Gastrocnemius medialis (tissue), 4 donors: ENCODE measurements around the gene ALDOA. TPM values are rescaled to one million over a fixed set of nuclear protein-coding genes. Genes with fewer than 3 reads are reported as not detected.
A peak's percentile ranks its signal among the peaks of the same experiment; 100 is the strongest.

Experiments
- ATAC-seq, 2 donors: fragments of 150-250 bp; one replicate each; pipeline ENCODE4 v1.9.1; 2016
- DNase-seq, 2 donors: peaks; one replicate each; pipeline ENCODE4 v3.0.0-alpha.2; 2019
- H3K27ac ChIP-seq, 4 donors: fragments of 200-600 bp; sonication (generic); 1 replicate in 1 of 4; 2 replicates in 3 of 4; pipeline ENCODE4 v1.5.1; 2016 to 2018; ENCODE audit warnings: mild to moderate bottlenecking in 2 of 4, moderate library complexity in 1 of 4
- H3K27me3 ChIP-seq, 3 donors: fragments of 200-600 bp; sonication (generic) in 2 of 3; 1 replicate in 1 of 3; 2 replicates in 2 of 3; pipeline versions ENCODE4 v1.5.1 to v1.6.0; 2016 to 2019; ENCODE audit warnings: mild to moderate bottlenecking in 1 of 3, moderate library complexity in 1 of 3
- H3K36me3 ChIP-seq, 2 donors: fragments of 200-600 bp; sonication (generic) in 1 of 2; one replicate each; pipeline ENCODE4 v1.5.1; 2017 to 2018
- H3K4me1 ChIP-seq, 2 donors: fragments of 200-600 bp; sonication (generic) in 1 of 2; one replicate each; pipeline ENCODE4 v1.5.1; 2016 to 2017; ENCODE audit warnings: mild to moderate bottlenecking in 2 of 2
- H3K4me3 ChIP-seq, 4 donors: fragments of 200-600 bp; sonication (generic) in 3 of 4; 1 replicate in 1 of 4; 2 replicates in 3 of 4; pipeline ENCODE4 v1.5.1; 2016 to 2019; ENCODE audit warnings: mild to moderate bottlenecking in 2 of 4
- H3K9me3 ChIP-seq, 3 donors: fragments of 200-600 bp; sonication (generic) in 2 of 3; 1 replicate in 1 of 3; 2 replicates in 2 of 3; pipeline ENCODE4 v1.5.1; 2016 to 2019
- POLR2A ChIP-seq, 2 donors: fragments of 450-650 bp; IDR thresholded peaks; one replicate each; pipeline ENCODE4 v1.6.1; 2017; ENCODE audit warnings: antibody characterized with exemption in 2 of 2, mild to moderate bottlenecking in 2 of 2, moderate library complexity in 2 of 2
- in situ Hi-C, 4 donors: fragments of 200-750 bp; cut with MboI; loops; one replicate each; pipeline versions ENCODE4 v1.15.0 to v1.8.0; 2017; ENCODE audit warnings: low sequenced_read_pairs in 4 of 4
- intact Hi-C: fragments of 100-400 bp; cut with DNase I; formaldehyde crosslinking; loops from one replicate; pipeline ENCODE4 v1.15.1; 2023; ENCODE audit warnings: low total_unique reads
- total RNA-seq, 4 donors: library from RNA; depleted of rRNA; stranded (reverse); fragments of >200 nt; gene quantifications; one replicate each; pipeline versions ENCODE4 v1.1.0 to v1.2.3, GENCODE V29; 2016
- TF ChIP-seq, protein P1 (sequence below), 5 experiments: fragments of 450-650 bp in 3 of 5; fragments of 200-600 bp in 2 of 5; sonication (generic) in 2 of 5; IDR thresholded peaks in 4 of 5; conservative IDR thresholded peaks in 1 of 5; 1 replicate in 4 of 5; 2 replicates in 1 of 5; pipeline ENCODE4 v1.5.1; 2016 to 2019; ENCODE audit warnings: antibody characterized with exemption in 5 of 5, mild to moderate bottlenecking in 3 of 5, moderate library complexity in 3 of 5

The ALDOA gene
- total RNA-seq, 4 donors from 2014 or later = 6,096 to 10,805 (median 7,093) TPM

DNA sequence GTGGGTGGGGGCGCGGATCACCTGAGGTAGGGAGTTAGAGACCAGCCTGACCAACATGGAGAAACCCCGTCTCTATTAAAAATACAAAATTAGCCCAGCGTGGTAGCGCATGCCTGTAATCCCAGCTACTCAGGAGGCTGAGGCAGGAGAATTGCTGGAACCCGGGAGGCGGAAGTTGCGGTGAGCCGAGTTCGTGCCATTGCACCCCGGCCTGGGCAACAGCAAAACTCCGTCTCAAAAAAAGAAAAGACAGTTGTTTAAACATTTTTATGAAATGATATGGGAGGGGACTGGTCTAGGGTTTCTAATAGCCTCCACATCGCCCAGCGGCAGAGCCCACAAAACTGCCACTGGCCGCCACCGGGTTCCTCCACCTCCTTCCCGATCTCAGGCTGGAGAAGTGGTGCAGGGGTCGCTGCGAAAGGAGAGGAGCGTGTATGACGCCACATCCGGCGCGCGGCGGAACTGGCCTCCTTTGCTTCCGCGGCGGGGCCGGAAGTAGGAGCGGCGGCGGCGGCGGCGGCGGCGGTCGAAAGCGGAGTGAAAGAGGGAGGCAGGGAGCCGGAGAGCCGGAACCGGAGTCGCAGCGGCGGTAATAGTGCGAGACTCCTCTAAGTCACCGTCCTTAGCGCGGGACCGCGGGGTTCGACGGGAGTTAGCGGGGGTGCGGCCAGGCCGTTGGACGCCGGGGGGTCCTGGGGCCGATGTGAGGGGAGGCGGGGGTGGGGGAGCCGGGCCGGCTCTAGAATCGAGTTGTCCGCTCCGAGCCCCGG is 10.1 kb downstream of the ALDOA start, which contains the start of gene PPP4C:
TSS of gene PPP4C (plus strand) at position 492 of the 773 bp plus-strand sequence. CDS start 384 bp downstream, outside the sequence.
- no peaks in the 10 kb centered on the region for H3K27me3 ChIP-seq
- DNase-seq (peak; percentile 84 to 89), ATAC-seq (peak; percentile 85 to 86)
- peaks cover 16 to 19% of the 10 kb centered on the region in 2 donors for H3K4me1 ChIP-seq
- H3K27ac ChIP-seq = peak within 1 kb of the TSS; percentile 89 to 97 (median 90)
- no peaks in the 10 kb centered on the region for H3K9me3 ChIP-seq
- in situ Hi-C loops (loop anchor here in 1 of 4 donors (25.0 kb wide), 1 partner anchor 287 kb away; the partner anchor contains the start of genes CD2BP2, MYL11 and TBC1D10B), intact Hi-C loops (loop anchor here (1.0 kb wide), 1 partner anchor 8 kb away; no protein-coding TSS in a partner anchor)
- H3K36me3 ChIP-seq = peaks cover 0 to 45% of the 10 kb centered on the region in 2 donors
- TF ChIP-seq, protein P1, sequence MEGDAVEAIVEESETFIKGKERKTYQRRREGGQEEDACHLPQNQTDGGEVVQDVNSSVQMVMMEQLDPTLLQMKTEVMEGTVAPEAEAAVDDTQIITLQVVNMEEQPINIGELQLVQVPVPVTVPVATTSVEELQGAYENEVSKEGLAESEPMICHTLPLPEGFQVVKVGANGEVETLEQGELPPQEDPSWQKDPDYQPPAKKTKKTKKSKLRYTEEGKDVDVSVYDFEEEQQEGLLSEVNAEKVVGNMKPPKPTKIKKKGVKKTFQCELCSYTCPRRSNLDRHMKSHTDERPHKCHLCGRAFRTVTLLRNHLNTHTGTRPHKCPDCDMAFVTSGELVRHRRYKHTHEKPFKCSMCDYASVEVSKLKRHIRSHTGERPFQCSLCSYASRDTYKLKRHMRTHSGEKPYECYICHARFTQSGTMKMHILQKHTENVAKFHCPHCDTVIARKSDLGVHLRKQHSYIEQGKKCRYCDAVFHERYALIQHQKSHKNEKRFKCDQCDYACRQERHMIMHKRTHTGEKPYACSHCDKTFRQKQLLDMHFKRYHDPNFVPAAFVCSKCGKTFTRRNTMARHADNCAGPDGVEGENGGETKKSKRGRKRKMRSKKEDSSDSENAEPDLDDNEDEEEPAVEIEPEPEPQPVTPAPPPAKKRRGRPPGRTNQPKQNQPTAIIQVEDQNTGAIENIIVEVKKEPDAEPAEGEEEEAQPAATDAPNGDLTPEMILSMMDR (IDR thresholded peaks at IDR 0.05 in 4 of 5, conservative IDR thresholded peaks at IDR 0.05 in 1 of 5) = peak in 2 of 5 experiments; percentile 11 to 16
- TF ChIP-seq POLR2A (IDR thresholded peaks at IDR 0.05) = peak; percentile 82 to 85
- peak within 1 kb of the TSS; percentile 80 to 99 (median 89) for H3K4me3 ChIP-seq

DNA sequence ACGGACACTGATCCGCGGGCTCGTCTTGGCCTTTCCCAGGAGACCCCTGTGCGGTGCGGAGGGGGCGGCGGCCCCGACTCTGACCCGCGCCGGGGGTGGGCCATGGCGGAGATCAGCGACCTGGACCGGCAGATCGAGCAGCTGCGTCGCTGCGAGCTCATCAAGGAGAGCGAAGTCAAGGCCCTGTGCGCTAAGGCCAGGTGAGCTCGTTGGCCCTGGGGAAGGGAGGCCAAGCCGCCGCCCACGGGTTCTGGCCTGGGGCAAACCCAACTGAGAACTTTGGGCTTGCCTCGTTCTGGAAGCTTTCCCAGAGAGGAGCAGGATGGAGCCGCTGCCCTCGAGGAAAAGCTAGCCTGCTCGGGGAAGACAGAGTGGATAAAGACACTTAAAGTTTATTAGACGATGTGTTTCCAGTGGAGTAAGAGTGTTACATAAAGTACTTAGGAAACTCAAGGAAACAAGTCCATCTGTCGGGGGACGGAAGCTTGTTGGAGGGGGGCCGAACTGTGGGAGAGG is 10.8 kb downstream of the ALDOA start:
- Histone ChIP-seq H3K27me3 (no peaks in the 10 kb centered on the region), H3K36me3 (peaks cover 0 to 45% of the 10 kb centered on the region in 2 donors), H3K9me3 (no peaks in the 10 kb centered on the region), H3K4me3 (peak overlapping the region; percentile 80 to 99 (median 89)), H3K4me1 (peaks cover 16 to 19% of the 10 kb centered on the region in 2 donors), H3K27ac (peak overlapping the region; percentile 89 to 97 (median 90))
- ATAC-seq = peak in 1 of 2 donors; percentile 12
- no peak for DNase-seq
- TF ChIP-seq POLR2A (IDR thresholded peaks at IDR 0.05) = no peak
- TF ChIP-seq, protein P1 (IDR thresholded peaks at IDR 0.05 in 4 of 5, conservative IDR thresholded peaks at IDR 0.05 in 1 of 5) = no peak
- in situ Hi-C loops (loop anchor here in 1 of 4 donors (25.0 kb wide), 1 partner anchor 286 kb away; the partner anchor contains the start of genes CD2BP2, MYL11 and TBC1D10B), intact Hi-C loops (no loop called here)

DNA sequence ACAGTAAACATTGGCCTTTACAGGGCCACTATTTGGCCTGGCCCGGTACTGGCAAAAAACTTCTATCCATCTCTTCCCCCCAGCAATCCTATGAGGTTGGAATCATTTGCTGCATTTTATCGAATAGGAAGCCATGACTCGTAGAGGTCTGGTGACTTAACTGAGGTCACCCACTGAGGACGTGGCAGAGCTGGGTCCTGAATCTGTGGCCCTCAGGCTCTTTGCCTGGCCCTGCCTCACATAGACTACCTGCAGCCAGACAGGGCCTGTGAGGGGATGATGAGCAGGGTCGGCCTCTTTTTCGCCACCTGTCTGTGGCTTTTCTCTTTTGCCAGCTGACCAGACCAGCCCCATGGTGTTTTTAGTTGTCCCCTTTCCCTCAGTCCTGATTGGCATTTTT is 12.1 kb downstream of the ALDOA start:
- ATAC-seq (no peak), DNase-seq (no peak)
- TF ChIP-seq, protein P1 (IDR thresholded peaks at IDR 0.05 in 4 of 5, conservative IDR thresholded peaks at IDR 0.05 in 1 of 5) = no peak
- TF ChIP-seq POLR2A (IDR thresholded peaks at IDR 0.05) = no peak
- Histone ChIP-seq H3K27ac (peak overlapping the region in 1 of 4 donors; percentile 97), H3K4me3 (no peak overlapping the region), H3K9me3 (no peaks in the 10 kb centered on the region), H3K36me3 (peaks cover 0 to 49% of the 10 kb centered on the region in 2 donors), H3K27me3 (no peaks in the 10 kb centered on the region), H3K4me1 (peaks cover 16 to 19% of the 10 kb centered on the region in 2 donors)
- intact Hi-C loops = no loop called here
- in situ Hi-C loops = loop anchor here in 1 of 4 donors (25.0 kb wide), 1 partner anchor 285 kb away; the partner anchor contains the start of genes CD2BP2, MYL11 and TBC1D10B

DNA sequence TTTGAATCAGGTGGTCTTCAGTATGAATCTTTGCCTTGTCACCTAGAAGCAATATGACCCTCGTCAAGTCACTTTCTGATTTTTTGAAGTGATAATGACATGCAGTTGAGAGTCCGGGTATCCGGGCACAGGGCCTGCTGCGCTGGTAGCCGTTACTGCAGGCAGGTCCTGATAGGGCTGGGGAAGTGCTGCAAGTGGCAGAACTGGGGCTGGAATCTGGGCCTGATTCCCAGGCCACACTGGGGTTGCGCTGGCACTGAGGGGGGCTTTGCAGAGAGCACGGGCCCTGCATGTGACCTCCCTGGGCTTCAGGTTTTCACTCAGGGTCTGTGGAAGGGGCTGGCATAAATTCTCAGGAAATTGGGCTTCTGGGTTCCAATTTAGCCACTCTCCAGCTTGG is 13.2 kb downstream of the ALDOA start:
- H3K36me3 ChIP-seq = peaks cover 0 to 52% of the 10 kb centered on the region in 2 donors
- H3K9me3 ChIP-seq = no peaks in the 10 kb centered on the region
- TF ChIP-seq, protein P1 (IDR thresholded peaks at IDR 0.05 in 4 of 5, conservative IDR thresholded peaks at IDR 0.05 in 1 of 5) = no peak
- no peak for TF ChIP-seq POLR2A (IDR thresholded peaks at IDR 0.05)
- H3K4me1 ChIP-seq = peaks cover 16 to 19% of the 10 kb centered on the region in 2 donors
- H3K27me3 ChIP-seq = no peaks in the 10 kb centered on the region
- no peak overlapping the region for H3K4me3 ChIP-seq
- ATAC-seq (no peak), DNase-seq (no peak)
- intact Hi-C loops = no loop called here
- H3K27ac ChIP-seq = no peak overlapping the region
- in situ Hi-C loops = loop anchor here in 1 of 4 donors (25.0 kb wide), 1 partner anchor 284 kb away; the partner anchor contains the start of genes CD2BP2, MYL11 and TBC1D10B
